ENCODE measurements around the gene AKAP13.

DNA sequence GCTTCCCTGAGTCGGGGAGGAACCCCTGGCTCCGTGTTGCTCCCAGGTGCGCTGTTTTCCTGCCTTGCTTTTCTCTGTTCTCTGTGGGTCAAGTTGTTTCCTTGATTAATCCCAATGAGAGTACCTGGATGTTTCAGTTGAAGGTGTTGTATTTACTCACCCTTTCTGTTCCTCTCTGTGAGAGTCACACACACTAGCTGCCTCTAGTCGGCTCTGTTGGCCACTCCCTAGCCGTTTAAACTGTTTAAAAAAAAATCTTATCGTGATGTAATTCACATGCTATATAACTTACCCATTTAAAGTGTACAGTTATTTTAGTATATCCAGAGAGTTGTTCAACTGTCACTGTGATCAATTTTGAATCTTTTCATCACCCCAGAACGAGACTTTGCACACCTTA, 74.0 kb downstream of the AKAP13 start:
- TF ChIP-seq FOSL1 (IDR thresholded peaks at IDR 0.05; ENCODE audit: insufficient read depth, low read depth, low read length) (no peak), BACH1 (IDR thresholded peaks at IDR 0.05; ENCODE audit: low read length) (no peak), ZNF274 (IDR thresholded peaks at IDR 0.05; ENCODE audit: borderline replicate concordance, extremely low read depth, low read length) (no peak), EZH2 (IDR thresholded peaks at IDR 0.05; ENCODE audit: low read depth, low read length, severe bottlenecking) (no peak), POLR2A (IDR thresholded peaks at IDR 0.05; ENCODE audit: control extremely low read depth in 1 of 2, low read depth in 2 of 2, low read length in 2 of 2) (no peak), RAD21 (IDR thresholded peaks at IDR 0.05 in 1 of 2, conservative IDR thresholded peaks at IDR 0.05 in 1 of 2; ENCODE audit: low read depth in 2 of 2, low read length in 2 of 2) (no peak), SRF (IDR thresholded peaks at IDR 0.05; ENCODE audit: low read depth, low read length) (no peak), EP300 (IDR thresholded peaks at IDR 0.05; ENCODE audit: borderline replicate concordance in 1 of 2, low read depth in 2 of 2, low read length in 2 of 2) (no peak), HDAC6 (IDR thresholded peaks at IDR 0.05; ENCODE audit: low read depth, low read length) (no peak), GABPA (IDR thresholded peaks at IDR 0.05; ENCODE audit: borderline replicate concordance, insufficient read depth, low read length) (no peak)
- TF ChIP-seq, protein P1, sequence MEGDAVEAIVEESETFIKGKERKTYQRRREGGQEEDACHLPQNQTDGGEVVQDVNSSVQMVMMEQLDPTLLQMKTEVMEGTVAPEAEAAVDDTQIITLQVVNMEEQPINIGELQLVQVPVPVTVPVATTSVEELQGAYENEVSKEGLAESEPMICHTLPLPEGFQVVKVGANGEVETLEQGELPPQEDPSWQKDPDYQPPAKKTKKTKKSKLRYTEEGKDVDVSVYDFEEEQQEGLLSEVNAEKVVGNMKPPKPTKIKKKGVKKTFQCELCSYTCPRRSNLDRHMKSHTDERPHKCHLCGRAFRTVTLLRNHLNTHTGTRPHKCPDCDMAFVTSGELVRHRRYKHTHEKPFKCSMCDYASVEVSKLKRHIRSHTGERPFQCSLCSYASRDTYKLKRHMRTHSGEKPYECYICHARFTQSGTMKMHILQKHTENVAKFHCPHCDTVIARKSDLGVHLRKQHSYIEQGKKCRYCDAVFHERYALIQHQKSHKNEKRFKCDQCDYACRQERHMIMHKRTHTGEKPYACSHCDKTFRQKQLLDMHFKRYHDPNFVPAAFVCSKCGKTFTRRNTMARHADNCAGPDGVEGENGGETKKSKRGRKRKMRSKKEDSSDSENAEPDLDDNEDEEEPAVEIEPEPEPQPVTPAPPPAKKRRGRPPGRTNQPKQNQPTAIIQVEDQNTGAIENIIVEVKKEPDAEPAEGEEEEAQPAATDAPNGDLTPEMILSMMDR (IDR thresholded peaks at IDR 0.05; ENCODE audit: control extremely low read depth in 1 of 3, insufficient read depth in 1 of 3, low read depth in 1 of 3, low read length in 3 of 3): no peak
- TF ChIP-seq, protein P2, sequence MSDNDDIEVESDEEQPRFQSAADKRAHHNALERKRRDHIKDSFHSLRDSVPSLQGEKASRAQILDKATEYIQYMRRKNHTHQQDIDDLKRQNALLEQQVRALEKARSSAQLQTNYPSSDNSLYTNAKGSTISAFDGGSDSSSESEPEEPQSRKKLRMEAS (IDR thresholded peaks at IDR 0.05): no peak
- TF ChIP-seq, protein P3, sequence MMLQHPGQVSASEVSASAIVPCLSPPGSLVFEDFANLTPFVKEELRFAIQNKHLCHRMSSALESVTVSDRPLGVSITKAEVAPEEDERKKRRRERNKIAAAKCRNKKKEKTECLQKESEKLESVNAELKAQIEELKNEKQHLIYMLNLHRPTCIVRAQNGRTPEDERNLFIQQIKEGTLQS (IDR thresholded peaks at IDR 0.05; ENCODE audit: insufficient read depth, low read depth, low read length): no peak

Data from H1 (cell line).